OCI-LY3 (cell line): ENCODE measurements around the gene RUFY3.
"Not testable (repeated sequence)": the region's sequence is repeated elsewhere in the genome, so short reads cannot be mapped to it uniquely, and the experiment has no call there.

Experiments used
- H2AFZ ChIP-seq: fragments of 200-600, 300-600 bp; shearing (Covaris generic); 2 replicates; pipeline ENCODE4 v1.6.0; 2014; ENCODE audit warnings: antibody characterized with exemption, low read depth, low read length
- H3K27ac ChIP-seq: fragments of 200-600, 300-600 bp; sonication (generic); 2 replicates; pipeline ENCODE4 v1.5.1; 2014; ENCODE audit warnings: mild to moderate bottlenecking, low read length, moderate library complexity, mixed read lengths
- H3K27me3 ChIP-seq: fragments of 200-600, 300-600 bp; sonication (generic); 2 replicates; pipeline ENCODE4 v1.6.1; 2014; ENCODE audit warnings: low read depth, low read length, mixed read lengths
- H3K36me3 ChIP-seq: fragments of 200-600, 300-600 bp; sonication (generic); replicated peaks from 2 replicates; pipeline ENCODE3; 2014; ENCODE audit warnings: low read depth, low read length, mixed read lengths
- H3K4me1 ChIP-seq: fragments of 300-600, 200-600 bp; sonication (generic); 2 replicates; pipeline ENCODE4 v1.6.1; 2014; ENCODE audit warnings: low read length, mixed read lengths
- H3K4me2 ChIP-seq: fragments of 200-600, 300-600 bp; sonication (generic); 2 replicates; pipeline ENCODE4 v1.6.1; 2014; ENCODE audit warnings: low read length, mixed read lengths
- H3K4me3 ChIP-seq: fragments of 300-600, 200-600 bp; sonication (generic); 2 replicates; pipeline ENCODE4 v1.5.1; 2014; ENCODE audit warnings: antibody characterized with exemption, mild to moderate bottlenecking, low read length, moderate library complexity
- H3K79me2 ChIP-seq: fragments of 300-600, 200-600 bp; shearing (Covaris generic); 2 replicates; pipeline ENCODE4 v1.6.1; 2014; ENCODE audit warnings: mild to moderate bottlenecking, low read length, mixed read lengths
- H3K9ac ChIP-seq: fragments of 300-600, 200-600 bp; shearing (Covaris generic); 2 replicates; pipeline ENCODE4 v1.6.0; 2014; ENCODE audit warnings: mild to moderate bottlenecking, low read length, moderate library complexity
- H3K9me3 ChIP-seq: fragments of 200-600, 300-600 bp; shearing (Covaris generic); 2 replicates; pipeline ENCODE4 v1.6.1; 2014; ENCODE audit warnings: low read length, mixed read lengths; ENCODE audit not compliant: insufficient read depth
- H4K20me1 ChIP-seq: fragments of 200-600, 300-600 bp; sonication (generic); 2 replicates; pipeline ENCODE4 v1.6.1; 2016; ENCODE audit warnings: low read length, mixed read lengths; ENCODE audit not compliant: insufficient read depth
- EZH2phosphoT487 ChIP-seq: fragments of 200-600 bp; shearing (Covaris generic); IDR thresholded peaks from 2 replicates; pipeline ENCODE4 v1.6.1; 2018; ENCODE audit warnings: antibody characterized with exemption, mixed run types, low read depth
- TF ChIP-seq, protein P1 (sequence below): fragments of 200-600, 300-600 bp; sonication (generic); IDR thresholded peaks from 2 replicates; pipeline ENCODE4 v1.5.1; 2014; ENCODE audit warnings: antibody characterized with exemption, low read length, low read depth

The RUFY3 gene

GRCh38 chr4:70735915-70736314, 14.2 kb downstream of the RUFY3 start:
- not testable (repeated sequence) for H4K20me1 ChIP-seq, H3K4me3 ChIP-seq, H3K9me3 ChIP-seq, H2AFZ ChIP-seq, H3K9ac ChIP-seq, H3K27ac ChIP-seq, H3K36me3 ChIP-seq, H3K4me2 ChIP-seq, H3K27me3 ChIP-seq
- Histone ChIP-seq H3K79me2 (peaks cover 22% of the 10 kb centered on the region), H3K4me1 (peaks cover 43% of the 10 kb centered on the region)
- TF ChIP-seq, protein P1, sequence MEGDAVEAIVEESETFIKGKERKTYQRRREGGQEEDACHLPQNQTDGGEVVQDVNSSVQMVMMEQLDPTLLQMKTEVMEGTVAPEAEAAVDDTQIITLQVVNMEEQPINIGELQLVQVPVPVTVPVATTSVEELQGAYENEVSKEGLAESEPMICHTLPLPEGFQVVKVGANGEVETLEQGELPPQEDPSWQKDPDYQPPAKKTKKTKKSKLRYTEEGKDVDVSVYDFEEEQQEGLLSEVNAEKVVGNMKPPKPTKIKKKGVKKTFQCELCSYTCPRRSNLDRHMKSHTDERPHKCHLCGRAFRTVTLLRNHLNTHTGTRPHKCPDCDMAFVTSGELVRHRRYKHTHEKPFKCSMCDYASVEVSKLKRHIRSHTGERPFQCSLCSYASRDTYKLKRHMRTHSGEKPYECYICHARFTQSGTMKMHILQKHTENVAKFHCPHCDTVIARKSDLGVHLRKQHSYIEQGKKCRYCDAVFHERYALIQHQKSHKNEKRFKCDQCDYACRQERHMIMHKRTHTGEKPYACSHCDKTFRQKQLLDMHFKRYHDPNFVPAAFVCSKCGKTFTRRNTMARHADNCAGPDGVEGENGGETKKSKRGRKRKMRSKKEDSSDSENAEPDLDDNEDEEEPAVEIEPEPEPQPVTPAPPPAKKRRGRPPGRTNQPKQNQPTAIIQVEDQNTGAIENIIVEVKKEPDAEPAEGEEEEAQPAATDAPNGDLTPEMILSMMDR, result peak; percentile 44

DNA sequence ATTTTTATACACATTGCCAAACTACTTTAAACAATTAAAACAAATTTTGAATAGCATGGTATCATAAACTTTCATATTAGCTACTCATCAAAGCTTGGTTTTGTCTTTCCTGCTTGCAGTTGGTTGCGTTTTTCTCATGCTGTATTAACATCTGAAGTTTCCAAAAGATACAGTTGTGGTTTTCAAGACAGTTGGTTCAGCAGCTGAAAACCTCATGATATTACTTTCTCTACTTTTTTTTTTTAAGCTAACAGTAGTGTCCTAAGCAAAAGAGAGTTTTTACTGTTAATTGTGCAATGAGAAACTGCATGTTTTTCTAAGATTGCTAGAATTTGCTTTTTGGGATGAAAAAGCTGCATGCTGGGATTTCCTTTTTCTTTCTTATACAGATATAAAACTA, 15.2 kb downstream of the RUFY3 start:
- H3K4me2 ChIP-seq, result peak overlapping the region; percentile 19
- H3K27ac ChIP-seq, result peak overlapping the region; percentile 6; the same call in 1 of the 2 replicates

GRCh38 chr4:70737409-70737808, 15.6 kb downstream of the RUFY3 start:
- Histone ChIP-seq H3K9me3 (no peaks in the 10 kb centered on the region), H3K4me2 (peak overlapping the region; percentile 19), H3K4me1 (peaks cover 43% of the 10 kb centered on the region), H3K4me3 (no peak overlapping the region), H4K20me1 (no peaks in the 10 kb centered on the region), H2AFZ (no peak overlapping the region), H3K27ac (peak overlapping the region; percentile 6; the same call in 1 of the 2 replicates), H3K27me3 (no peaks in the 10 kb centered on the region), H3K79me2 (peaks cover 20% of the 10 kb centered on the region), H3K9ac (peak overlapping the region; percentile 1; the same call in 1 of the 2 replicates), H3K36me3 (no peaks in the 10 kb centered on the region)
- TF ChIP-seq, protein P1, result peak; percentile 32; the same call in 1 of the 2 replicates
- TF ChIP-seq EZH2phosphoT487, result no peak

More for the DNA sequence above, 15.2 kb downstream of the RUFY3 start:
- H3K9ac ChIP-seq, result peak overlapping the region; percentile 1; the same call in 1 of the 2 replicates
- no peak overlapping the region for H3K4me3 ChIP-seq
- no peaks in the 10 kb centered on the region for H3K36me3 ChIP-seq
- no peak for TF ChIP-seq EZH2phosphoT487
- TF ChIP-seq, protein P1, result no peak
- H3K9me3 ChIP-seq, result no peaks in the 10 kb centered on the region
- H3K4me1 ChIP-seq, result peaks cover 43% of the 10 kb centered on the region
- H3K27me3 ChIP-seq, result no peaks in the 10 kb centered on the region
- H4K20me1 ChIP-seq, result no peaks in the 10 kb centered on the region
- no peak overlapping the region for H2AFZ ChIP-seq
- peaks cover 20% of the 10 kb centered on the region for H3K79me2 ChIP-seq

DNA sequence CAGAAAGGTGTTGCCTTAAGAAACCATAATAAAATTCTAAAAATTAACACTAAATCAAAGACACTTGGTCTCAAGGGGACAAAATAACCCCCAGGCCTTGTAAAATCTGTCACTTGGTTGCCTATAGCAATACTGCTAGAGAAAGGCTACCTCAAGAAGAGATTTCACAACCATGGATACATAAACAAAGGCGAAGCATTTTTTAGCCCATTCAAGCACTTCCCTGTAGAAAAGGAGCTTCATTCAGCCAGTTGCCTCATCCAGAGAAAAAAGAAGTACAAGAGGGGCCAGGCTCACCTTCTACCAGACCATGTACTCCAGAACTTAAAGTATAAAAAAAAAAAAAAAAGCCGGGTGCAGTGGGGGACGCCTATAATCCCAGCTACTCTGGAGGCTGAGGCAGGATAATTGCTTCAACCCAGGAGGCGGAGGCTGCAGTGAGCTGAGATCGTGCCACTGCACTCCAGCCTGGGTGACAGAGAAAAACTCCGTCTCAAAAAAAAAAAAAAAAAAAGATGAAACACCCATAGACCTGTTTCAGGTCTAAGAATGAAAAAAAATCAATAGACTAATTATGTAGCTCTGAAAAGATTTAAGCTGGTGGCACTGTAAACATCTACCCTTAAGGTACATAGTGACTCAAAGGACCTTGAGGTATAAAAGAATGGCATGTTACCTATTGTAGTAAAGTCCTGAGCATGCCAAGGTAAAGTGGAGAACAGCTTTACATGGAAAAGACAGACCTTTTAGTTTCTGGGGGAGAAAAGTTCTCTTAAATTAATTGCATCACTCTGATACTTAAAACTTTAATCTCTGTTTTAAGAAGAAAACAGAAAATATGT, 18.0 kb downstream of the RUFY3 start:
- Histone ChIP-seq H3K4me3 (no peak overlapping the region), H3K4me2 (no peak overlapping the region), H3K9me3 (no peaks in the 10 kb centered on the region), H3K4me1 (peaks cover 30% of the 10 kb centered on the region), H3K79me2 (peaks cover 17% of the 10 kb centered on the region), H3K36me3 (no peaks in the 10 kb centered on the region), H3K27ac (no peak overlapping the region), H3K27me3 (no peaks in the 10 kb centered on the region), H3K9ac (no peak overlapping the region), H4K20me1 (no peaks in the 10 kb centered on the region), H2AFZ (no peak overlapping the region)
- no peak for TF ChIP-seq EZH2phosphoT487
- TF ChIP-seq, protein P1, result no peak
